A549 (cell line): ENCODE results near the gene MST1. TPM values are rescaled to one million over a fixed set of nuclear protein-coding genes. Genes with fewer than 3 reads are reported as not detected.
A peak's percentile ranks its signal among the peaks of the same experiment; 100 is the strongest.
"Not testable (repeated sequence)": the region's sequence is repeated elsewhere in the genome, so short reads cannot be mapped to it uniquely, and the experiment has no call there.

ENCODE experiments used
- ATAC-seq, 2 experiments: fragments of 200-7000 bp in 1 of 2; fragments of >200 bp in 1 of 2; cut with Nextera tagmentation in 1 of 2; cut with Tn5 transposase in 1 of 2; 3 replicates each; pipeline versions ENCODE4 v1.8.0 to v1.9.1; 2018 to 2020; ENCODE audit warnings: mild to moderate bottlenecking in 1 of 2, moderate library complexity in 1 of 2
- CTCF ChIA-PET: fragments of 300-600 bp; sonication (Branson Sonifier 250); formaldehyde crosslinking; extraction: SDS; loops from one replicate; lab custom pipeline; 2021; ENCODE audit warnings: antibody characterized with exemption, inconsistent platforms; lab: Yijun Ruan, JAX
- POLR2A ChIA-PET: fragments of 350-600 bp; formaldehyde crosslinking; extraction: SDS; loops from one replicate; lab custom pipeline; 2021; ENCODE audit warnings: antibody characterized with exemption, inconsistent platforms; lab: Yijun Ruan, JAX
- DNase-seq, 2 experiments: peaks; one replicate each; pipeline versions ENCODE4 v3.0.0 to v3.0.0-alpha.2; 2011 to 2016; ENCODE audit warnings: low read depth in 1 of 2, low spot score in 1 of 2
- FAIRE-seq: peaks from 2 replicates; lab custom pipeline; 2011; peaks lifted over from hg19 to GRCh38; lab: Jason Lieb, UNC
- H3K27ac ChIP-seq, 2 experiments: fragments of >200 bp; sonication (Bioruptor Twin); formaldehyde crosslinking; 3 replicates each; pipeline ENCODE4 v1.5.1; 2016 to 2017
- H3K4me1 ChIP-seq: fragments of >200 bp; sonication (Bioruptor Twin); formaldehyde crosslinking; 3 replicates; pipeline ENCODE4 v1.6.1; 2016
- H3K4me2 ChIP-seq: fragments of >200 bp; sonication (Bioruptor Twin); formaldehyde crosslinking; 3 replicates; pipeline ENCODE4 v1.6.1; 2016
- H3K4me3 ChIP-seq: fragments of >200 bp; sonication (Bioruptor Twin); formaldehyde crosslinking; 3 replicates; pipeline ENCODE4 v1.5.1; 2016
- H3K9me3 ChIP-seq: fragments of >200 bp; sonication (Bioruptor Twin); formaldehyde crosslinking; 3 replicates; pipeline ENCODE4 v1.6.1; 2016
- EHF ChIP-seq: fragments of 250-450 bp; sonication (Bioruptor Pico); IDR thresholded peaks from 2 replicates; pipeline ENCODE4 v1.5.0; 2020; ENCODE audit warnings: mild to moderate bottlenecking
- REST ChIP-seq: fragments of 200-600 bp; sonication (generic); IDR thresholded peaks from 2 replicates; pipeline ENCODE4 v1.6.1; 2016; ENCODE audit warnings: antibody characterized with exemption, mild to moderate bottlenecking, moderate library complexity
- WGBS: methylation state at CpG from one replicate; pipeline ENCODE4 v1.1.6; 2017; ENCODE audit errors: missing lambda C conversion rate; 5-methylcytosine and 5-hydroxymethylcytosine counted together
- polyA plus RNA-seq, 4 experiments: library from polyadenylated mRNA; depleted of rRNA in 3 of 4; stranded (reverse); fragments of >200 nt; fragmentation: RNase III in 1 of 4; extraction: RNeasy Plus Mini Kit Qiagen cat#74134 plus additional on column Dnase treatment in 1 of 4; gene quantifications; 2 replicates in 3 of 4; 3 replicates in 1 of 4; pipeline ENCODE4 v1.2.3, GENCODE V29; 2011 to 2017

MST1 gene
- polyA plus RNA-seq, 2 of the 4 experiments (the other 2 are of a cell fraction): 3.6 to 4.9 TPM

- ChIA-PET CTCF (interaction anchor here (0.6 to 3.5 kb wide), 5 partner anchors 9 to 202 kb away, joined by 3 to 12 read pairs (median 4); partner anchors contain the start of genes MST1 and RNF123), POLR2A (no interaction called here)
- FAIRE-seq: no peak
- no peak for ATAC-seq
- WGBS: no CpG with 5 or more reads among the region's 16 CpGs
- Histone ChIP-seq H3K27ac (no peak overlapping the region), H3K4me2 (no peak overlapping the region), H3K9me3 (no peaks in the 10 kb centered on the region), H3K4me1 (no peaks in the 10 kb centered on the region), H3K4me3 (no peak overlapping the region)
- TF ChIP-seq EHF (CRISPR knock-in tag): no peak
- no peak for DNase-seq
Observed at GRCh38 chr3:49699281-49699979, 10.2 kb upstream of the MST1 start.

- WGBS: 73% methylated on average over 3 of the region's 4 CpGs
- POLR2A ChIA-PET, H3K4me3 ChIP-seq, FAIRE-seq, H3K27ac ChIP-seq, DNase-seq, H3K4me1 ChIP-seq, H3K9me3 ChIP-seq, H3K4me2 ChIP-seq, ATAC-seq: not testable (repeated sequence)
- CTCF ChIA-PET: interaction anchor here (1.2 to 2.9 kb wide), 2 partner anchors 18 to 144 kb away, joined by 3 to 9 read pairs; no protein-coding TSS in a partner anchor
Observed at GRCh38 chr3:49695350-49696015, 6.2 kb upstream of the MST1 start.

GRCh38 chr3:49694409-49695070, 5.3 kb upstream of the MST1 start:
- CTCF ChIA-PET: interaction anchor here (1.2 kb wide), 1 partner anchor 17 kb away, joined by 3 read pairs; no protein-coding TSS in a partner anchor
- 66% methylated on average over 5 of the region's 6 CpGs for WGBS

GRCh38 chr3:49691481-49691880, 2.2 kb upstream of the MST1 start:
- ATAC-seq, H3K27ac ChIP-seq, DNase-seq, FAIRE-seq, H3K4me1 ChIP-seq, H3K4me3 ChIP-seq, H3K9me3 ChIP-seq, H3K4me2 ChIP-seq: not testable (repeated sequence)
- POLR2A ChIA-PET: interaction anchor here (0.6 kb wide), 1 partner anchor 595 kb away, joined by 4 read pairs; no protein-coding TSS in a partner anchor
- CTCF ChIA-PET: interaction anchor here (2.9 kb wide), 1 partner anchor 152 kb away, joined by 13 read pairs; no protein-coding TSS in a partner anchor
- 100% methylated on average over 3 of the region's 3 CpGs for WGBS

More at GRCh38 chr3:49694409-49695070, 5.3 kb upstream of the MST1 start:
- ATAC-seq, H3K4me3 ChIP-seq, FAIRE-seq, H3K27ac ChIP-seq, POLR2A ChIA-PET, H3K4me1 ChIP-seq, DNase-seq, H3K4me2 ChIP-seq, H3K9me3 ChIP-seq: not testable (repeated sequence)

- CTCF ChIA-PET: interaction anchor here (2.9 kb wide), 1 partner anchor 151 kb away, joined by 13 read pairs; no protein-coding TSS in a partner anchor
Observed at GRCh38 chr3:49690856-49691255, 1.6 kb upstream of the MST1 start.

GRCh38 chr3:49689908-49690624, 792 bp upstream of the MST1 start:
- Histone ChIP-seq H3K4me2 (peak overlapping the region; percentile 81), H3K27ac (peak overlapping the region; percentile 86 to 95), H3K4me3 (peak overlapping the region; percentile 92)
- H3K4me1 ChIP-seq, POLR2A ChIA-PET, FAIRE-seq, DNase-seq, H3K9me3 ChIP-seq: not testable (repeated sequence)
- peak in 1 of 2 experiments; percentile 0; a peak in 1 of 6 replicates for ATAC-seq
- CTCF ChIA-PET: interaction anchor here (1.0 to 2.9 kb wide), 3 partner anchors 9 to 150 kb away, joined by 3 to 13 read pairs (median 4); no protein-coding TSS in a partner anchor
- 25% methylated on average over 5 of the region's 16 CpGs for WGBS
- TF ChIP-seq REST: peak; percentile 54; the same call in 1 of the 2 replicates

More at GRCh38 chr3:49690856-49691255, 1.6 kb upstream of the MST1 start:
- not testable (repeated sequence) for H3K4me3 ChIP-seq, H3K9me3 ChIP-seq, H3K4me1 ChIP-seq, DNase-seq, FAIRE-seq, ATAC-seq, H3K27ac ChIP-seq
- POLR2A ChIA-PET: interaction anchor here (0.6 kb wide), 1 partner anchor 594 kb away, joined by 4 read pairs; no protein-coding TSS in a partner anchor
- peak overlapping the region; percentile 81 for H3K4me2 ChIP-seq
- 100% methylated on average over 2 of the region's 3 CpGs for WGBS

- peak overlapping the region; percentile 92 for H3K4me3 ChIP-seq
- POLR2A ChIA-PET, DNase-seq, H3K9me3 ChIP-seq, H3K4me1 ChIP-seq, FAIRE-seq: not testable (repeated sequence)
- CTCF ChIA-PET: interaction anchor here (0.6 to 2.9 kb wide), 3 partner anchors 10 to 151 kb away, joined by 3 to 13 read pairs (median 3); no protein-coding TSS in a partner anchor
- peak; percentile 1 to 3; a peak in 4 of 6 replicates for ATAC-seq
- peak overlapping the region; percentile 81 for H3K4me2 ChIP-seq
- 70% methylated on average over 4 of the region's 7 CpGs for WGBS
- peak overlapping the region; percentile 86 to 95 for H3K27ac ChIP-seq
Observed at GRCh38 chr3:49688338-49689045, 782 bp downstream of the MST1 start.

- CTCF ChIA-PET, H3K27ac ChIP-seq, ATAC-seq, DNase-seq, FAIRE-seq, H3K9me3 ChIP-seq, H3K4me1 ChIP-seq, H3K4me3 ChIP-seq, POLR2A ChIA-PET, H3K4me2 ChIP-seq: not testable (repeated sequence)
- 98% methylated on average over 6 of the region's 12 CpGs for WGBS
Observed at GRCh38 chr3:49687424-49687795, 1.9 kb downstream of the MST1 start.
